ENCODE data around the gene KLHL29. TPM values are rescaled to one million over a fixed set of nuclear protein-coding genes. Genes with fewer than 3 reads are reported as not detected.

The KLHL29 gene
- total RNA-seq, 2 experiments from 2014 or later: 2.5 to 2.7 TPM

GRCh38 chr2:23754970-23755369, 370.0 kb downstream of the KLHL29 start:
- intact Hi-C loops (cut with DNase I, micrococcal nuclease): no loop called here
- H3K4me1 Mint-ChIP-seq (ENCODE audit: low read depth): no peaks in the 10 kb centered on the region
- ChIA-PET POLR2A (no interaction called here), CTCF (no interaction called here)
- no peak for DNase-seq
- H3K27ac Mint-ChIP-seq: no peak overlapping the region
- no peak for ATAC-seq (ENCODE audit: poor library complexity)
- TF ChIP-seq, protein P1, sequence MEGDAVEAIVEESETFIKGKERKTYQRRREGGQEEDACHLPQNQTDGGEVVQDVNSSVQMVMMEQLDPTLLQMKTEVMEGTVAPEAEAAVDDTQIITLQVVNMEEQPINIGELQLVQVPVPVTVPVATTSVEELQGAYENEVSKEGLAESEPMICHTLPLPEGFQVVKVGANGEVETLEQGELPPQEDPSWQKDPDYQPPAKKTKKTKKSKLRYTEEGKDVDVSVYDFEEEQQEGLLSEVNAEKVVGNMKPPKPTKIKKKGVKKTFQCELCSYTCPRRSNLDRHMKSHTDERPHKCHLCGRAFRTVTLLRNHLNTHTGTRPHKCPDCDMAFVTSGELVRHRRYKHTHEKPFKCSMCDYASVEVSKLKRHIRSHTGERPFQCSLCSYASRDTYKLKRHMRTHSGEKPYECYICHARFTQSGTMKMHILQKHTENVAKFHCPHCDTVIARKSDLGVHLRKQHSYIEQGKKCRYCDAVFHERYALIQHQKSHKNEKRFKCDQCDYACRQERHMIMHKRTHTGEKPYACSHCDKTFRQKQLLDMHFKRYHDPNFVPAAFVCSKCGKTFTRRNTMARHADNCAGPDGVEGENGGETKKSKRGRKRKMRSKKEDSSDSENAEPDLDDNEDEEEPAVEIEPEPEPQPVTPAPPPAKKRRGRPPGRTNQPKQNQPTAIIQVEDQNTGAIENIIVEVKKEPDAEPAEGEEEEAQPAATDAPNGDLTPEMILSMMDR (IDR thresholded peaks at IDR 0.05): no peak
- no peaks in the 10 kb centered on the region for H3K27me3 ChIP-seq (ENCODE audit: control insufficient read depth in 1 of 2, insufficient read depth in 2 of 2, low read length in 2 of 2)
- H3K4me3 ChIP-seq (ENCODE audit: low read length): no peak overlapping the region
- H3K9me3 ChIP-seq (ENCODE audit: control insufficient read depth in 1 of 2, insufficient read depth in 1 of 2, low read length in 2 of 2): no peaks in the 10 kb centered on the region
- no peak overlapping the region for H3K4me3 Mint-ChIP-seq
- no peak overlapping the region for H3K27ac ChIP-seq (ENCODE audit: low read depth in 1 of 2, low read length in 2 of 2)
- H3K36me3 ChIP-seq (ENCODE audit: insufficient read depth, low read length): peaks cover 68% of the 10 kb centered on the region
- H3K4me1 ChIP-seq (ENCODE audit: insufficient read depth, low read length): no peaks in the 10 kb centered on the region
- H3K27me3 Mint-ChIP-seq: no peaks in the 10 kb centered on the region
- no peaks in the 10 kb centered on the region for H3K9me3 Mint-ChIP-seq
- H3K36me3 Mint-ChIP-seq (ENCODE audit: low read depth): peaks cover 87% of the 10 kb centered on the region

GRCh38 chr2:23756593-23757292, 371.8 kb downstream of the KLHL29 start:
- no peak for DNase-seq
- H3K9me3 ChIP-seq (ENCODE audit: control insufficient read depth in 1 of 2, insufficient read depth in 1 of 2, low read length in 2 of 2): no peaks in the 10 kb centered on the region
- H3K36me3 ChIP-seq (ENCODE audit: insufficient read depth, low read length): peaks cover 68% of the 10 kb centered on the region
- intact Hi-C loops (cut with DNase I, micrococcal nuclease): no loop called here
- no peak overlapping the region for H3K4me3 ChIP-seq (ENCODE audit: low read length)
- Mint-ChIP-seq H3K9me3 (no peaks in the 10 kb centered on the region), H3K36me3 (ENCODE audit: low read depth) (peaks cover 82% of the 10 kb centered on the region), H3K4me3 (no peak overlapping the region), H3K27ac (no peak overlapping the region), H3K4me1 (ENCODE audit: low read depth) (peaks cover 6% of the 10 kb centered on the region), H3K27me3 (no peaks in the 10 kb centered on the region)
- TF ChIP-seq, protein P1 (IDR thresholded peaks at IDR 0.05): no peak
- no peaks in the 10 kb centered on the region for H3K27me3 ChIP-seq (ENCODE audit: control insufficient read depth in 1 of 2, insufficient read depth in 2 of 2, low read length in 2 of 2)
- H3K4me1 ChIP-seq (ENCODE audit: insufficient read depth, low read length): no peaks in the 10 kb centered on the region
- ATAC-seq (ENCODE audit: poor library complexity): no peak
- ChIA-PET POLR2A (no interaction called here), CTCF (no interaction called here)
- H3K27ac ChIP-seq (ENCODE audit: low read depth in 1 of 2, low read length in 2 of 2): no peak overlapping the region

GRCh38 chr2:23757686-23758433, 372.9 kb downstream of the KLHL29 start:
- Mint-ChIP-seq H3K27me3 (no peaks in the 10 kb centered on the region), H3K9me3 (no peaks in the 10 kb centered on the region), H3K4me3 (no peak overlapping the region), H3K36me3 (ENCODE audit: low read depth) (peaks cover 82% of the 10 kb centered on the region), H3K27ac (no peak overlapping the region), H3K4me1 (ENCODE audit: low read depth) (peaks cover 17% of the 10 kb centered on the region)
- peaks cover 58% of the 10 kb centered on the region for H3K36me3 ChIP-seq (ENCODE audit: insufficient read depth, low read length)
- H3K4me1 ChIP-seq (ENCODE audit: insufficient read depth, low read length): no peaks in the 10 kb centered on the region
- CTCF ChIA-PET: interaction anchor here (1.1 kb wide), 1 partner anchor 9 kb away, joined by 3 read pairs; no protein-coding TSS in a partner anchor
- H3K27ac ChIP-seq (ENCODE audit: low read depth in 1 of 2, low read length in 2 of 2): no peak overlapping the region
- H3K4me3 ChIP-seq (ENCODE audit: low read length): no peak overlapping the region
- intact Hi-C loops (cut with DNase I, micrococcal nuclease): no loop called here
- peak in 2 of 14 experiments; percentile 15 to 30 for DNase-seq
- H3K27me3 ChIP-seq (ENCODE audit: control insufficient read depth in 1 of 2, insufficient read depth in 2 of 2, low read length in 2 of 2): no peaks in the 10 kb centered on the region
- POLR2A ChIA-PET: no interaction called here
- TF ChIP-seq, protein P1 (IDR thresholded peaks at IDR 0.05): no peak
- H3K9me3 ChIP-seq (ENCODE audit: control insufficient read depth in 1 of 2, insufficient read depth in 1 of 2, low read length in 2 of 2): no peaks in the 10 kb centered on the region
- no peak for ATAC-seq (ENCODE audit: poor library complexity)
